Fibroblast of lung (primary cell): ENCODE results near the gene ITGA3. TPM values are rescaled to one million over a fixed set of nuclear protein-coding genes. Genes with fewer than 3 reads are reported as not detected.

Experiments
- DNase-seq, 2 donors: peaks; one replicate each; pipeline versions ENCODE4 v3.0.0 to v3.0.0-alpha.2; 2010; ENCODE audit warnings: low read depth in 2 of 2
- H2AFZ ChIP-seq: 2 replicates; pipeline ENCODE4 v1.5.1; 2012; ENCODE audit warnings: low read length, control low read depth, inconsistent platforms
- H3K27ac ChIP-seq: 2 replicates; pipeline ENCODE4 v1.5.1; 2011; ENCODE audit warnings: low read length, control low read depth; ENCODE audit not compliant: insufficient read depth
- H3K27me3 ChIP-seq: 2 replicates; pipeline ENCODE4 v1.5.1; 2011; ENCODE audit warnings: mild to moderate bottlenecking, low read length; ENCODE audit not compliant: control insufficient read depth, insufficient read depth
- H3K36me3 ChIP-seq: 2 replicates; pipeline ENCODE4 v1.5.1; 2011; ENCODE audit warnings: low read length; ENCODE audit not compliant: control insufficient read depth, insufficient read depth
- H3K4me1 ChIP-seq: 2 replicates; pipeline ENCODE4 v1.5.1; 2011; ENCODE audit warnings: low read length; ENCODE audit not compliant: control insufficient read depth, insufficient read depth; ENCODE audit errors: extremely low read depth
- H3K4me2 ChIP-seq: 2 replicates; pipeline ENCODE4 v1.5.1; 2011; ENCODE audit warnings: low read length, control low read depth; ENCODE audit not compliant: insufficient read depth; ENCODE audit errors: extremely low read depth
- H3K4me3 ChIP-seq, 4 experiments: fragments of 200-600 bp in 1 of 4; sonication (generic) in 1 of 4; replicated peaks in 1 of 4; 2 replicates each; pipeline ENCODE4 v1.5.1; 2011 to 2016; ENCODE audit warnings: low read length in 4 of 4, low read depth in 3 of 4, mild to moderate bottlenecking in 3 of 4, control low read depth in 2 of 4, inconsistent platforms in 1 of 4, mixed read lengths in 1 of 4; ENCODE audit not compliant: insufficient read depth in 1 of 4; ENCODE audit errors: control extremely low read depth in 1 of 4
- H3K79me2 ChIP-seq: 2 replicates; pipeline ENCODE4 v1.5.1; 2012; ENCODE audit warnings: mild to moderate bottlenecking, low read length, inconsistent platforms; ENCODE audit not compliant: control insufficient read depth, insufficient read depth
- H3K9ac ChIP-seq: 2 replicates; pipeline ENCODE4 v1.5.1; 2011; ENCODE audit warnings: mild to moderate bottlenecking, low read length, control low read depth; ENCODE audit not compliant: insufficient read depth
- H3K9me3 ChIP-seq: 2 replicates; pipeline ENCODE4 v1.5.1; 2012; ENCODE audit warnings: low read depth, low read length; ENCODE audit not compliant: control insufficient read depth, insufficient read depth
- H4K20me1 ChIP-seq: 2 replicates; pipeline ENCODE4 v1.5.1; 2011; ENCODE audit warnings: low read length; ENCODE audit not compliant: control insufficient read depth, insufficient read depth; ENCODE audit errors: extremely low read depth
- EZH2 ChIP-seq: IDR thresholded peaks from 2 replicates; pipeline ENCODE4 v1.5.1; 2012; ENCODE audit warnings: low read length, control low read depth, mild to moderate bottlenecking; ENCODE audit errors: missing control alignments
- polyA plus RNA-seq, 2 donors: library from polyadenylated mRNA; depleted of rRNA in 1 of 2; stranded (reverse) in 1 of 2; unstranded in 1 of 2; fragments of >200 nt; gene quantifications; 2 replicates each; pipeline ENCODE4 v1.2.1, GENCODE V29; 2011 to 2012; ENCODE audit warnings: missing spikeins in 1 of 2
- total RNA-seq: library from RNA; depleted of rRNA; stranded (reverse); fragments of >200 nt; gene quantifications from 2 replicates; pipeline ENCODE4 v1.2.1, GENCODE V29; 2014
- TF ChIP-seq, protein P1 (sequence below), 2 donors: IDR thresholded peaks in 1 of 2; conservative IDR thresholded peaks in 1 of 2; 1 replicate in 1 of 2; 2 replicates in 1 of 2; pipeline ENCODE4 v1.5.1; 2011 to 2012; ENCODE audit warnings: low read length in 2 of 2, control low read depth in 1 of 2, inconsistent platforms in 1 of 2, low read depth in 1 of 2, mild to moderate bottlenecking in 1 of 2

ITGA3 gene
- total and polyA plus RNA-seq, 2 donors (not counting 1 experiment from before 2014, with no cell fraction given): 67.3 to 269 TPM

DNA sequence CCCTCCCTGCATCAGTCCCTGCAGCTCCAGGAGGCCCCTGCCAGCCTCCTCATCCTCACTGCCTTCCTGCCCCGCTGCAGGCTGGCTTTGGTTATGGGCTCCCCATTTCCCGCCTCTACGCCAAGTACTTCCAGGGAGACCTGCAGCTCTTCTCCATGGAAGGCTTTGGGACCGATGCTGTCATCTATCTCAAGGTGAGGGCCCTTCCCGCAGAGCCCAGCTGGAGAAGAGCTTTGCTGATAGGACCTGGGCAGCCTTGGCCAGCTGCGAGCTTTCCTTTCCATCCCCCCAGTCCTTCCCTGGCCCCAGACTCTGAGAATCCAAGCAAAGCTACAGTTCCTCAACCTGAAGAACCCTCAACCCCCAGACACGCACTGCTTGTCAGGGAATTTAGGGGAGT is 53.3 kb downstream of the ITGA3 start:
- H3K4me1 ChIP-seq: peaks cover 7% of the 10 kb centered on the region
- peaks cover 2% of the 10 kb centered on the region for H3K36me3 ChIP-seq
- H2AFZ ChIP-seq: no peak overlapping the region
- H3K4me3 ChIP-seq: no peak overlapping the region
- H3K27me3 ChIP-seq: no peaks in the 10 kb centered on the region
- no peaks in the 10 kb centered on the region for H3K79me2 ChIP-seq
- no peak for DNase-seq
- no peaks in the 10 kb centered on the region for H4K20me1 ChIP-seq
- TF ChIP-seq, protein P1, sequence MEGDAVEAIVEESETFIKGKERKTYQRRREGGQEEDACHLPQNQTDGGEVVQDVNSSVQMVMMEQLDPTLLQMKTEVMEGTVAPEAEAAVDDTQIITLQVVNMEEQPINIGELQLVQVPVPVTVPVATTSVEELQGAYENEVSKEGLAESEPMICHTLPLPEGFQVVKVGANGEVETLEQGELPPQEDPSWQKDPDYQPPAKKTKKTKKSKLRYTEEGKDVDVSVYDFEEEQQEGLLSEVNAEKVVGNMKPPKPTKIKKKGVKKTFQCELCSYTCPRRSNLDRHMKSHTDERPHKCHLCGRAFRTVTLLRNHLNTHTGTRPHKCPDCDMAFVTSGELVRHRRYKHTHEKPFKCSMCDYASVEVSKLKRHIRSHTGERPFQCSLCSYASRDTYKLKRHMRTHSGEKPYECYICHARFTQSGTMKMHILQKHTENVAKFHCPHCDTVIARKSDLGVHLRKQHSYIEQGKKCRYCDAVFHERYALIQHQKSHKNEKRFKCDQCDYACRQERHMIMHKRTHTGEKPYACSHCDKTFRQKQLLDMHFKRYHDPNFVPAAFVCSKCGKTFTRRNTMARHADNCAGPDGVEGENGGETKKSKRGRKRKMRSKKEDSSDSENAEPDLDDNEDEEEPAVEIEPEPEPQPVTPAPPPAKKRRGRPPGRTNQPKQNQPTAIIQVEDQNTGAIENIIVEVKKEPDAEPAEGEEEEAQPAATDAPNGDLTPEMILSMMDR (conservative IDR thresholded peaks at IDR 0.05 in 1 of 2, IDR thresholded peaks at IDR 0.05 in 1 of 2; ENCODE audit: low read depth in 1 of 2, low read length in 2 of 2): no peak
- TF ChIP-seq EZH2: no peak
- no peak overlapping the region for H3K27ac ChIP-seq
- no peak overlapping the region for H3K4me2 ChIP-seq
- no peak overlapping the region for H3K9ac ChIP-seq
- H3K9me3 ChIP-seq: no peaks in the 10 kb centered on the region

DNA sequence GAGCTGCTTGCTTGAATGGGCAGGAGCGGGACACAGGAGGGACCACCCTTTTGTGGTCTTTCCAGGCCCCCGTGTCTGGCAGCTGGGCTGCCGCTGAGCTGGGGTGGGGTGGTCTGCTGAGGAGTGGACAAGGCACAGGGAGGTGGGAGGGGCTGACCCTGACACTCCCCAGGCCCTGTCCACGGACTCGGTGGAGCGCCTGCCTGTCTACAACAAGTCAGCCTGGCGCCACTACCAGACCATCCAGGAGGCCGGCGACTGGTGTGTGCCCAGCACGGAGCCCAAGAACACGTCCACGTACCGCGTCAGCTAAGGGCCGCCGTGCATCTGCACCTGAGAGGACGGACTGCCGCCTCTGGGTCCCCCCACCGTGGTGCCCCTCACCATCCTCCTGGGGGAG is 53.9 kb downstream of the ITGA3 start:
- Histone ChIP-seq H3K4me2 (no peak overlapping the region), H3K9me3 (no peaks in the 10 kb centered on the region), H2AFZ (no peak overlapping the region), H4K20me1 (no peaks in the 10 kb centered on the region), H3K4me1 (peaks cover 7% of the 10 kb centered on the region), H3K4me3 (no peak overlapping the region), H3K27ac (no peak overlapping the region), H3K9ac (no peak overlapping the region), H3K79me2 (no peaks in the 10 kb centered on the region), H3K27me3 (no peaks in the 10 kb centered on the region), H3K36me3 (peaks cover 2% of the 10 kb centered on the region)
- TF ChIP-seq EZH2: no peak
- TF ChIP-seq, protein P1 (conservative IDR thresholded peaks at IDR 0.05 in 1 of 2, IDR thresholded peaks at IDR 0.05 in 1 of 2; ENCODE audit: low read depth in 1 of 2, low read length in 2 of 2): no peak
- DNase-seq: no peak

DNA sequence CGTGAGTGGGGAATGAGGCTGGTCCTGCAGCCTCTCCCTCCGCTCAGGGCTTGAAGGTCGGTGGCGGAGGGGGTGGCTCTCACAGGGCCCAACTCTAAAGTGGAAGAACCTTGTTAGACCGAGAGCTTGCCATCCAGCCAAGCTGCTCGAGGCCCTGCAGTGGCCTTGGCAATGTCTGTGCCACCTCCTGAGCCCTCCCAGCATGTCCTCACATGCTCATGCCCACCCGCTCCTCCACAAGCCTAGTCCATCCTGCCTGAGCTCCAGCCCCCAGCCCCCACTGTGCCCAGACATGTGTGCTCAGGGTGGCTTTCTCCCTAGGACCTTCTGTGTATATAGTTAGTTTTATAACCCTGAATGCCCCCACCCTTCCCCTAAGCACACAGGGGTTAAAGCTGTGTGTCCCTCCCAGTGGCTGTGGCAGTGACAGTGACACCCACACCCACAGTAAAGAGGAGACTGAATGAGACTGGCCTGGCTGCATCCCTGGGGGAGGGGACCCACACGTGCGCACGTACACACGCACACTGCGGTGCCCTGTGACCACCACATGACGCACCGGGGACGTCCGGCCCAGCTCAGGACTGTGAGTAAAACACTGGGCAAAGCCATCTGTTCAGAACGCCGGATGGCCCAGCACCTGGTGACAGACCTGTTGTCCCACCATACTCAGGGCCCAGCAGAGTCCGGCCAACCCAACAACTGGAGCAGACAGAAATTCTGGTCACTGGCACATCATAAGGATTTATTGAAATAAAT is 54.9 kb downstream of the ITGA3 start:
- Histone ChIP-seq H3K79me2 (no peaks in the 10 kb centered on the region), H3K36me3 (peaks cover 2% of the 10 kb centered on the region), H3K9ac (no peak overlapping the region), H3K4me3 (no peak overlapping the region), H2AFZ (no peak overlapping the region), H3K27me3 (no peaks in the 10 kb centered on the region), H4K20me1 (no peaks in the 10 kb centered on the region), H3K4me2 (no peak overlapping the region), H3K27ac (no peak overlapping the region), H3K4me1 (peaks cover 7% of the 10 kb centered on the region), H3K9me3 (no peaks in the 10 kb centered on the region)
- DNase-seq: no peak
- TF ChIP-seq, protein P1 (conservative IDR thresholded peaks at IDR 0.05 in 1 of 2, IDR thresholded peaks at IDR 0.05 in 1 of 2; ENCODE audit: low read depth in 1 of 2, low read length in 2 of 2): no peak
- no peak for TF ChIP-seq EZH2
